Fibroblast of pulmonary artery (primary cell): ENCODE measurements around the gene ATRAID.
A peak's percentile ranks its signal among the peaks of the same experiment; 100 is the strongest.

Experiments used
- DNase-seq: peaks from one replicate; pipeline ENCODE4 v3.0.0-alpha.2; 2010; ENCODE audit warnings: low read depth
- H3K4me3 ChIP-seq: replicated peaks from 2 replicates; pipeline ENCODE4 v1.5.1; 2011; ENCODE audit warnings: low read depth, mild to moderate bottlenecking, control low read depth, low read length, moderate library complexity
- CTCF ChIP-seq: IDR thresholded peaks from 2 replicates; pipeline ENCODE4 v1.5.1; 2011; ENCODE audit warnings: mild to moderate bottlenecking, control low read depth, low read length, inconsistent platforms; ENCODE audit errors: missing control alignments

Gene ATRAID

GRCh38 chr2:27243391-27244130 is 31.7 kb downstream of the ATRAID start:
- TF ChIP-seq CTCF = no peak
- no peak for DNase-seq
- no peak overlapping the region for H3K4me3 ChIP-seq

DNA sequence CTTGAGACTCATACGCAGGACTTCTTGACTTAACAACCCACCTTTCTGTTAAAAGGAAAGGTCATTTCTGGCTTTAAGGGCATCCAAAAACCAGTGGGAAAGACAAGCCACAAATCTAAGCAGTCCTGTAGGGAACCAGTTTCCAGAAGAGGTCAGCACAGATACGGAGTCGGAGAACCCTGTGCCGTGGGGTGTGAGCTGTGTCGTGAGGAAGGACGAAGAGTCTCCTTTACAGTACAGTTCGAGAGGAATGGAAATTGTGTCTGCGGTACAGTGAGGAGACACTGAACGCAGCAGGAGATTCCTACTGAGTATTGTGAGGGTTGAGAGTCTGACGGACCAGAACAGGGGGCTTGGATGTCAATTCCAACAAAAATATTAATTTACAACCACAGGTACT is 33.3 kb downstream of the ATRAID start:
- no peak for DNase-seq
- H3K4me3 ChIP-seq = no peak overlapping the region
- TF ChIP-seq CTCF = no peak

DNA sequence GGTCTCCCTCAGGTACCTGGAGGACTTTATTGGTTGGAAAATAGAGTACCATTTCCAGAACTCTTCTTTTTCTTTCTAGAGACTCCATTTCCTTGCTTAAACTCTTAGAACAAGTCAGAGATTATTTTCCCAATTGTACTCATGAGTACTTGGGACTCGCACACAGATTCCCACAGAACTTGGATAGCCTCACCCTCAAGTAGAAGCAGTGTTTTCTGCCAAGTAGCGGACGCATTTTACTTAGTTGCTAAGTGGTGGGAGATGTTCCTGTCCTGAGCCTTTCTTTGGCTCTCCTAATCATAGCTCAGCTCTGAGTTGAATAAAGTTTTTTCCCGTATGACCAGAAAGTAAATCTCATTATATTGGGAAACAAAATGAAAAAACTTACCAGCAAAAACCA is 33.8 kb downstream of the ATRAID start:
- no peak for DNase-seq
- no peak overlapping the region for H3K4me3 ChIP-seq
- no peak for TF ChIP-seq CTCF

DNA sequence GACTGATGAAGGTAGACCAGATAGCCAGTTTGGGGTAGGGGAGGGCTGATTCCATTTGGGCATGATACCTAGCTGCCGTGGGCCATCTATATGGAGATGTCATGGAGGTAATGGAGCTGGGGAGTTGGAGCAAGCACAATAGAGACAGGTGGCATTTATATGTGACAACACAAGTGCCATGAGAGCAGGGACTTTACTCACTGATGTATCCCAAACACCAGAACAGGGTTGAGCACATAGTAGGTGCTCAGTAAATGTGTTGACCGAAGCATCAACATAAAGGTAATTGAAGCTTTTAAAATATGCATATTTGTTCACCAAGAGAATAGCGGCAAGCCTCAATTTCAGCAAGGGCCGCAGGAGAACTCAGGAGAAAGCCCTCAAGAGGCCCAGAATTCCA is 36.1 kb downstream of the ATRAID start:
- no peak for TF ChIP-seq CTCF
- no peak for DNase-seq
- no peak overlapping the region for H3K4me3 ChIP-seq

DNA sequence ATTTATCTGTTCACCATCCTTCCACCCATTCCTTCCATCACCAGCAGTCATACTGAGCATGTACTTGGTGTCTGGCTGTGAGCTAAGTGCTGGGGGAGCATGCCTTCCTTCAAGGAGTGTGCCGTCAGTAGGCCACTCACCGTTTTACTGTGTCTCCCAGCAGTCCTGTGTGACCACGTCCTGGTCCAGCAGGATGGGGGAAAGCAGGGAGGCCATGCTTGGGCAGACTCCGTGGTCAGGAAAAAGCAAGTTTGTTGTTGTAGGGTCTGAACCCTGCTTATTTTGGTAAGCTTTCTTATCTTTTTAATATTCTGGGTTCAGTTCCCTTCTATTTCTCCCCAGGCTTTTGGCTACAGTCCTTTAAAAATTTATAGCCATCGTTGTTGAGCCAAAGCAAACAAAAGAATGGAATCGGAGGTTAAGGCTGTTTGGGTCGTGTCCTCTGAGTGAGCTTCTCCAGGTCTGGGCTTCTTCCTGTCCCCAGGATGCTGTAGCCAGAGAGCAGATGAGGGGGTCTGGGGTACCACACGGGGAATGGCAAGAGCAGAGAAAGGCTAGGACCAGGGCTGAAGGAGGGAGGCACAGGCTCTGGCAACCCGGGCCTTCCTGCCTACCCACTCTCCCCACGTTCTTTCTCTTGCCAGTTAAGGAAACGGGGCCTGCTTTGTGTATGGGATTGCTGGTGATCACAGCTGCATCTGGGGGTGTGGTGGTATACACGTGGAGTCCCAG is 37.5 kb downstream of the ATRAID start:
- H3K4me3 ChIP-seq = no peak overlapping the region
- no peak for TF ChIP-seq CTCF
- no peak for DNase-seq

DNA sequence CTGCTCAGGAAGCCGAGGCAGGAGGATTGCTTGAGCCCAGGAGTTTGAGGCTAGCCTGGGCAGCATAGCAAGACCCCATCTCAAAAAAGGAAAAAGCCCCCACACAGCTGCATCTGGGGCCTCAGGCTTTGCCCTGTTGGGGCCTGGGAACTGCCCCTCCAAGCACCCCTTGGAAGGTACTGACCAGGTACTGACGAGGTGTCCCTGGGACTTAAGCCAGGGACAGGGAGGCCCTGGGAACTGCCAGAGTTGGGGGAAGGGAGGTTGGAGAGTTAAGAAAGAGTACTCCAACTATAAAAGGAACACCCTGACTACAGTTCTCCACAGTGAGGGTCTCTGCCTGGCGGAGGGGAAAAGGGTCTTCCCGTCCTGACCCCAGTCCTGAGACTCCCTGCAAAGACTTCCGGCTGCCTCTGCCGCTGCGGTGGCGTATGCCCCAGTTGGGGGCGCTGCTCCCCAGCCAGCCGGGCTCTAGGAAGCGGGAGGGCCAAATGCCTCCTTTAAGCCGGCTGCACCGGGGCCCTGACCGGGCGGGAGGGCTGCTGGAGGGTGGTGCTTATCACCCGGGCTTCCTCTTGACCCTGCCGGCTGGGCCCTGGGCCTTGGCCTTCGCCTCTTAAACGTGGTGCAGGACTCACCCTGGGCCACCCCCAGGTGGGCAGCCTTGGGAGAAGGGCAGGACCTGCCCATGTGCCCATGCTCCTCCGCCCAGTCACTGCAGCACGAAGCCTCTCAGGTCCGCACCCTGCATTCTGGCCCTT is 38.2 kb downstream of the ATRAID start:
- no peak overlapping the region for H3K4me3 ChIP-seq
- DNase-seq = peak; percentile 50
- peak; percentile 76 for TF ChIP-seq CTCF
